K562 (cell line): ENCODE results near the gene CEND1. TPM values are rescaled to one million over a fixed set of nuclear protein-coding genes. Genes with fewer than 3 reads are reported as not detected.

ENCODE experiments used
- ATF1 ChIP-seq, 2 experiments: fragments of 450-650 bp in 1 of 2; IDR thresholded peaks; 2 replicates each; pipeline ENCODE4 v1.6.1; 2016; ENCODE audit warnings: missing compliant biosample characterization in 1 of 2, missing genetic modification characterization in 1 of 2
- C11orf30 ChIP-seq: fragments of 450-650 bp; IDR thresholded peaks from 2 replicates; pipeline ENCODE4 v1.6.1; 2016; ENCODE audit warnings: low read depth, mild to moderate bottlenecking
- CREB1 ChIP-seq, 2 experiments: sonication (generic) in 1 of 2; formaldehyde crosslinking in 1 of 2; IDR thresholded peaks; 2 replicates each; pipeline versions ENCODE4 v1.6.1 to v1.8.0; 2012 to 2022; ENCODE audit warnings: inconsistent platforms in 1 of 2, mild to moderate bottlenecking in 1 of 2, missing genetic modification reagents in 1 of 2, moderate library complexity in 1 of 2
- ELF4 ChIP-seq: fragments of 450-650 bp; formaldehyde crosslinking; IDR thresholded peaks from 2 replicates; pipeline ENCODE4 v1.4.0; 2022; ENCODE audit warnings: missing genetic modification characterization
- EZH2 ChIP-seq: IDR thresholded peaks from 2 replicates; pipeline ENCODE4 v1.6.1; 2012; ENCODE audit warnings: low read depth, mild to moderate bottlenecking, inconsistent platforms, low read length, borderline replicate concordance
- FIP1L1 ChIP-seq: fragments of 200-400 bp; formaldehyde crosslinking; IDR thresholded peaks from 2 replicates; pipeline ENCODE4 v1.6.1; 2018; ENCODE audit warnings: mild to moderate bottlenecking, low read depth, low read length; ENCODE audit not compliant: poor library complexity, severe bottlenecking
- KHSRP ChIP-seq: fragments of 450-650 bp; IDR thresholded peaks from 2 replicates; pipeline ENCODE4 v1.6.1; 2017
- MAFF ChIP-seq: IDR thresholded peaks from 2 replicates; pipeline ENCODE4 v1.6.1; 2012; ENCODE audit warnings: low read length, improper control_type of control experiment
- MXI1 ChIP-seq: IDR thresholded peaks from 2 replicates; pipeline ENCODE4 v1.6.1; 2011; ENCODE audit warnings: low read depth, mild to moderate bottlenecking, improper control_type of control experiment, low read length
- NFRKB ChIP-seq: fragments of 450-650 bp; IDR thresholded peaks from 2 replicates; pipeline ENCODE4 v1.6.1; 2016; ENCODE audit warnings: low read depth
- NR4A1 ChIP-seq, 2 experiments: fragments of 250-450 bp in 1 of 2; fragments of 450-650 bp in 1 of 2; sonication (Bioruptor Pico) in 1 of 2; IDR thresholded peaks; 2 replicates each; pipeline versions ENCODE4 v1.4.0 to v1.6.1; 2016 to 2020; ENCODE audit warnings: mild to moderate bottlenecking in 2 of 2, missing compliant biosample characterization in 1 of 2, missing genetic modification characterization in 1 of 2, moderate library complexity in 1 of 2
- PHB ChIP-seq: fragments of 250-450 bp; sonication (Bioruptor Pico); IDR thresholded peaks from 2 replicates; pipeline ENCODE4 v1.5.0; 2021
- RBM15 ChIP-seq: fragments of 200-400 bp; formaldehyde crosslinking; IDR thresholded peaks from 2 replicates; pipeline ENCODE4 v1.6.1; 2018; ENCODE audit warnings: mild to moderate bottlenecking, low read length, moderate library complexity; ENCODE audit not compliant: insufficient read depth
- RNF2 ChIP-seq: sonication (generic); IDR thresholded peaks from 2 replicates; pipeline ENCODE4 v1.6.1; 2016
- RUNX1 ChIP-seq: sonication (generic); IDR thresholded peaks from 2 replicates; pipeline ENCODE4 v1.6.1; 2016; ENCODE audit warnings: antibody characterized with exemption, low read depth
- TBP ChIP-seq: optimal IDR thresholded peaks from 2 replicates; pipeline ENCODE3; 2011; ENCODE audit warnings: low read depth, low read length, improper control_type of control experiment
- TGIF2 ChIP-seq: sonication (generic); formaldehyde crosslinking; IDR thresholded peaks from 2 replicates; pipeline ENCODE4 v1.8.1; 2022; ENCODE audit warnings: mild to moderate bottlenecking, missing genetic modification reagents, moderate library complexity
- U2AF2 ChIP-seq: fragments of 200-400 bp; formaldehyde crosslinking; optimal IDR thresholded peaks from 2 replicates; pipeline ENCODE3; 2017; ENCODE audit warnings: low read depth, mild to moderate bottlenecking, low read length
- USF1 ChIP-seq: sonication (generic); formaldehyde crosslinking; IDR thresholded peaks from 2 replicates; pipeline ENCODE4 v1.9.0; 2022; ENCODE audit warnings: mild to moderate bottlenecking, missing genetic modification reagents
- ZFP36 ChIP-seq: fragments of 150-350 bp; IDR thresholded peaks from 2 replicates; pipeline ENCODE4 v1.6.1; 2018; ENCODE audit warnings: low read length, low read depth; ENCODE audit not compliant: partially characterized antibody
- ZNF212 ChIP-seq: fragments of 450-650 bp; formaldehyde crosslinking; IDR thresholded peaks from 2 replicates; pipeline ENCODE4 v1.4.0; 2020; ENCODE audit warnings: mild to moderate bottlenecking
- ZNF639 ChIP-seq, 2 experiments: fragments of 200-800 bp in 1 of 2; sonication (Bioruptor generic) in 1 of 2; sonication (generic) in 1 of 2; formaldehyde crosslinking in 1 of 2; IDR thresholded peaks in 1 of 2; conservative IDR thresholded peaks in 1 of 2; 2 replicates each; pipeline versions ENCODE4 v1.5.0 to v1.6.1; 2016 to 2020; ENCODE audit warnings: missing compliant biosample characterization in 1 of 2, missing genetic modification characterization in 1 of 2, missing genetic modification reagents in 1 of 2
- ZNF830 ChIP-seq: fragments of 250-450 bp; sonication (Bioruptor Pico); IDR thresholded peaks from 2 replicates; pipeline ENCODE4 v1.5.0; 2021; ENCODE audit warnings: mild to moderate bottlenecking
- polyA plus RNA-seq, 8 experiments: library from polyadenylated mRNA; depleted of rRNA in 4 of 8; stranded (reverse) in 5 of 8; unstranded in 3 of 8; fragments of >200 nt; fragmentation: Nextera tagmentation in 2 of 8; fragmentation: Illumina TruSeq in 1 of 8; extraction: Ambion mirVana in 2 of 8; extraction: Trizol in 1 of 8; gene quantifications; 2 replicates each; pipeline versions ENCODE4 v1.2.1 to v1.2.3, GENCODE V29; 2011 to 2014; ENCODE audit warnings: inconsistent platforms in 1 of 8, missing spikeins in 1 of 8
- total RNA-seq, 7 experiments: library from RNA; depleted of rRNA in 6 of 7; stranded (reverse); fragments of >200 nt in 6 of 7; fragmentation: Illumina TruSeq in 2 of 7; extraction: Trizol in 2 of 7; gene quantifications; 2 replicates each; pipeline versions ENCODE4 v1.2.1 to v1.2.3, GENCODE V29; 2011 to 2021; ENCODE audit warnings: low replicate concordance in 1 of 7
- TF ChIP-seq, protein P1 (sequence below): fragments of 450-650 bp; formaldehyde crosslinking; IDR thresholded peaks from 2 replicates; pipeline ENCODE4 v1.4.0; 2022; ENCODE audit warnings: missing genetic modification characterization
- TF ChIP-seq, protein P2 (sequence below): fragments of 450-650 bp; formaldehyde crosslinking; IDR thresholded peaks from 2 replicates; pipeline ENCODE4 v1.4.0; 2020; ENCODE audit warnings: mild to moderate bottlenecking, mixed read lengths

CEND1 gene
- total and polyA plus RNA-seq, 9 of the 15 experiments (the other 6 are each of a cell fraction or from before 2014, with no cell fraction given), result 0.13 to 0.18 (median 0.16) TPM; not detected in 6

- TF ChIP-seq USF1 (CRISPR knock-in tag) (no peak), TGIF2 (CRISPR knock-in tag) (0 out of 2 replicates have a peak, but pooled peaks have one; percentile 47), NR4A1 (CRISPR knock-in tag; IDR thresholded peaks at IDR 0.05) (no peak), NR4A1 (tag; IDR thresholded peaks at IDR 0.05) (no peak), TBP (no peak), CREB1 (IDR thresholded peaks at IDR 0.05) (no peak), CREB1 (CRISPR knock-in tag; IDR thresholded peaks at IDR 0.05) (0 out of 2 replicates have a peak, but pooled peaks have one; percentile 10), KHSRP (no peak), ZNF212 (no peak), NFRKB (no peak), MXI1 (no peak), ZFP36 (no peak), PHB (CRISPR knock-in tag) (peak; percentile 78; the same call in 1 of the 2 replicates), ELF4 (CRISPR knock-in tag) (no peak), U2AF2 (no peak), ZNF639 (CRISPR knock-in tag; conservative IDR thresholded peaks at IDR 0.05 in 1 of 2, IDR thresholded peaks at IDR 0.05 in 1 of 2) (no peak), ZNF830 (no peak), EZH2 (no peak), C11orf30 (no peak), RBM15 (no peak), MAFF (no peak), RNF2 (no peak), ATF1 (CRISPR knock-in tag; IDR thresholded peaks at IDR 0.05) (no peak), ATF1 (tag; IDR thresholded peaks at IDR 0.05) (no peak), RUNX1 (no peak), FIP1L1 (peak; percentile 58)
- TF ChIP-seq, protein P1, sequence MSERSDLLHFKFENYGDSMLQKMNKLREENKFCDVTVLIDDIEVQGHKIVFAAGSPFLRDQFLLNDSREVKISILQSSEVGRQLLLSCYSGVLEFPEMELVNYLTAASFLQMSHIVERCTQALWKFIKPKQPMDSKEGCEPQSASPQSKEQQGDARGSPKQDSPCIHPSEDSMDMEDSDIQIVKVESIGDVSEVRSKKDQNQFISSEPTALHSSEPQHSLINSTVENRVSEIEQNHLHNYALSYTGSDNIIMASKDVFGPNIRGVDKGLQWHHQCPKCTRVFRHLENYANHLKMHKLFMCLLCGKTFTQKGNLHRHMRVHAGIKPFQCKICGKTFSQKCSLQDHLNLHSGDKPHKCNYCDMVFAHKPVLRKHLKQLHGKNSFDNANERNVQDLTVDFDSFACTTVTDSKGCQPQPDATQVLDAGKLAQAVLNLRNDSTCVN (CRISPR knock-in tag), result no peak
- TF ChIP-seq, protein P2, sequence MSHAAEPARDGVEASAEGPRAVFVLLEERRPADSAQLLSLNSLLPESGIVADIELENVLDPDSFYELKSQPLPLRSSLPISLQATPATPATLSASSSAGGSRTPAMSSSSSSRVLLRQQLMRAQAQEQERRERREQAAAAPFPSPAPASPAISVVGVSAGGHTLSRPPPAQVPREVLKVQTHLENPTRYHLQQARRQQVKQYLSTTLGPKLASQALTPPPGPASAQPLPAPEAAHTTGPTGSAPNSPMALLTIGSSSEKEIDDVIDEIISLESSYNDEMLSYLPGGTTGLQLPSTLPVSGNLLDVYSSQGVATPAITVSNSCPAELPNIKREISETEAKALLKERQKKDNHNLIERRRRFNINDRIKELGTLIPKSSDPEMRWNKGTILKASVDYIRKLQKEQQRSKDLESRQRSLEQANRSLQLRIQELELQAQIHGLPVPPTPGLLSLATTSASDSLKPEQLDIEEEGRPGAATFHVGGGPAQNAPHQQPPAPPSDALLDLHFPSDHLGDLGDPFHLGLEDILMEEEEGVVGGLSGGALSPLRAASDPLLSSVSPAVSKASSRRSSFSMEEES (CRISPR knock-in tag), result no peak
Observed at GRCh38 chr11:776561-777287, 13.2 kb downstream of the CEND1 start (continued).
